ENCODE measurements around the gene MYOM1. TPM values are rescaled to one million over a fixed set of nuclear protein-coding genes. Genes with fewer than 3 reads are reported as not detected.
"Not testable (repeated sequence)": the region's sequence is repeated elsewhere in the genome, so short reads cannot be mapped to it uniquely, and the experiment has no call there.

The MYOM1 gene
- total RNA-seq, 1 donor from 2014 or later = 0.26 TPM

GRCh38 chr18:3207565-3207964 lies 12.2 kb downstream of the MYOM1 start:
- FAIRE-seq (peak; percentile 88), DNase-seq (ENCODE audit: low read depth) (peak; percentile 77)
- Histone ChIP-seq H3K36me3 (ENCODE audit: control insufficient read depth, insufficient read depth, low read length) (no peaks in the 10 kb centered on the region), H3K27me3 (ENCODE audit: control insufficient read depth, insufficient read depth, low read length) (peaks cover 2% of the 10 kb centered on the region), H3K4me3 (ENCODE audit: low read depth, low read length) (no peak overlapping the region)
- no peak for TF ChIP-seq CTCF (IDR thresholded peaks at IDR 0.05; ENCODE audit: insufficient read depth, low read length, severe bottlenecking)

GRCh38 chr18:3205239-3205638 lies 14.5 kb downstream of the MYOM1 start:
- Histone ChIP-seq H3K27me3 (ENCODE audit: control insufficient read depth, insufficient read depth, low read length) (no peaks in the 10 kb centered on the region), H3K36me3 (ENCODE audit: control insufficient read depth, insufficient read depth, low read length) (no peaks in the 10 kb centered on the region), H3K4me3 (ENCODE audit: low read depth, low read length) (no peak overlapping the region)
- DNase-seq (ENCODE audit: low read depth) = no peak
- no peak for TF ChIP-seq CTCF (IDR thresholded peaks at IDR 0.05; ENCODE audit: insufficient read depth, low read length, severe bottlenecking)
- no peak for FAIRE-seq

- Histone ChIP-seq H3K36me3 (ENCODE audit: control insufficient read depth, insufficient read depth, low read length) (no peaks in the 10 kb centered on the region), H3K4me3 (ENCODE audit: low read depth, low read length) (no peak overlapping the region), H3K27me3 (ENCODE audit: control insufficient read depth, insufficient read depth, low read length) (no peaks in the 10 kb centered on the region)
- FAIRE-seq = no peak
- TF ChIP-seq CTCF (IDR thresholded peaks at IDR 0.05; ENCODE audit: insufficient read depth, low read length, severe bottlenecking) = no peak
- no peak for DNase-seq (ENCODE audit: low read depth)
Observed at GRCh38 chr18:3199942-3200645, 19.7 kb downstream of the MYOM1 start.

GRCh38 chr18:3198260-3198860 lies 21.4 kb downstream of the MYOM1 start:
- H3K4me3 ChIP-seq (ENCODE audit: low read depth, low read length); DNase-seq (ENCODE audit: low read depth); FAIRE-seq; H3K27me3 ChIP-seq (ENCODE audit: control insufficient read depth, insufficient read depth, low read length); H3K36me3 ChIP-seq (ENCODE audit: control insufficient read depth, insufficient read depth, low read length): not testable (repeated sequence)

DNA sequence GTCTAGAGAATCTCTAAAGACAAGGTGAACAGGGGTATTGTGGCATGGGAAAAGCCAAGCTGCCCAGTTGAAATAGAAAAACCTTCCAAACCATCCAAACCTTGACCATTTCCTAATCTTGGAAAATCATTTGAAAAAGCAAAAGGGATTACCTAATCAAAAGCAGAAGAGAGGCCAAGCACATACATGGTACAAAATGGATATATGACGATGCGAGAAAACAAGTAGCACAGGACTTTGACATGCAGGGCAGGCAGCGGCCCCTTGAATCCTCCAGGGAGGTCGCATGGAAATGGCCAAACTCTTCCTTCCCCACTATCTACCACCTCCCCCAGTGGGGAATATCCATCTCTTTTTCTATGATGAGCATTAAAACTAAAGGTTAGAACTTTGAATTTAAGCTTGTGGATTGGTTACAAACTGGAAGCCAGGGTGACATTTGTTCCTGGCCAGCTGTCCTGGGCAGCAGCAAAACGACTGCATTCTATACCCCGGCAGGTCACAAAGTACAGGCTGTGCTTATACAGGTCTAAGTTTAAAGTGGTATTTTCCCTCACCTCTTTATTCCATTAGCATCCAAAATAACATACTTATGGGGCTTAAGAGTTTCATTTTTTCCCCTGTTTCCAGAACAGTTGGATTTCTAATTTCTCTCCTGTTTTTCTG lies 24.7 kb downstream of the MYOM1 start:
- H3K36me3 ChIP-seq (ENCODE audit: control insufficient read depth, insufficient read depth, low read length) = no peaks in the 10 kb centered on the region
- no peak for FAIRE-seq
- no peak overlapping the region for H3K4me3 ChIP-seq (ENCODE audit: low read depth, low read length)

More for the DNA sequence above, 24.7 kb downstream of the MYOM1 start:
- no peak for TF ChIP-seq CTCF (IDR thresholded peaks at IDR 0.05; ENCODE audit: insufficient read depth, low read length, severe bottlenecking)
- DNase-seq (ENCODE audit: low read depth) = no peak
- H3K27me3 ChIP-seq (ENCODE audit: control insufficient read depth, insufficient read depth, low read length) = no peaks in the 10 kb centered on the region

Data from bronchial epithelial cell (primary cell).